ENCODE measurements around the gene MALT1.

DNA sequence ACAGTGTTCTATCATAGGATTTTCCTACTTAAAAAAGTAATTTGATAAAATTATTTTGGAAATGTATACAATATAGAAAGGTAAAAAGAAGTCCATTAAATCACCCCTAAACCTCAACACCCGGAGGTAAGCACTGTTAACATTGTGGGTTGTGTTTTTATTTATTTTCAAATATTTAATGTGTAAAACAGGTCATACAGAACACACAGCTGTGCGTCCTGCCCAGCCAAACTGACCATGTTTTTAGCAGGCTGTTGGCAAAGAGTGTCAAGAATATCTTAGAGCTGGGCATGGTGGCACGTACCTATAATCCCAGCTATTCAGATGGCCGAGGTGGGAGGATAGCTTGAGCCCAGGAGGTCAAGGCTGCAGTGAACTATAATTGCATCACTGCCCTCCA, 114.6 kb downstream of the MALT1 start:
- TF ChIP-seq, protein P1, sequence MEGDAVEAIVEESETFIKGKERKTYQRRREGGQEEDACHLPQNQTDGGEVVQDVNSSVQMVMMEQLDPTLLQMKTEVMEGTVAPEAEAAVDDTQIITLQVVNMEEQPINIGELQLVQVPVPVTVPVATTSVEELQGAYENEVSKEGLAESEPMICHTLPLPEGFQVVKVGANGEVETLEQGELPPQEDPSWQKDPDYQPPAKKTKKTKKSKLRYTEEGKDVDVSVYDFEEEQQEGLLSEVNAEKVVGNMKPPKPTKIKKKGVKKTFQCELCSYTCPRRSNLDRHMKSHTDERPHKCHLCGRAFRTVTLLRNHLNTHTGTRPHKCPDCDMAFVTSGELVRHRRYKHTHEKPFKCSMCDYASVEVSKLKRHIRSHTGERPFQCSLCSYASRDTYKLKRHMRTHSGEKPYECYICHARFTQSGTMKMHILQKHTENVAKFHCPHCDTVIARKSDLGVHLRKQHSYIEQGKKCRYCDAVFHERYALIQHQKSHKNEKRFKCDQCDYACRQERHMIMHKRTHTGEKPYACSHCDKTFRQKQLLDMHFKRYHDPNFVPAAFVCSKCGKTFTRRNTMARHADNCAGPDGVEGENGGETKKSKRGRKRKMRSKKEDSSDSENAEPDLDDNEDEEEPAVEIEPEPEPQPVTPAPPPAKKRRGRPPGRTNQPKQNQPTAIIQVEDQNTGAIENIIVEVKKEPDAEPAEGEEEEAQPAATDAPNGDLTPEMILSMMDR (conservative IDR thresholded peaks at IDR 0.05 in 1 of 2, IDR thresholded peaks at IDR 0.05 in 1 of 2; ENCODE audit: low read depth in 1 of 2, low read length in 2 of 2): no peak
- no peak for TF ChIP-seq EZH2 (IDR thresholded peaks at IDR 0.05; ENCODE audit: low read length, missing control alignments)
